Measurements from ENCODE around the gene ADAMTS17.

ADAMTS17 gene

GRCh38 chr15:100285641-100286295, 56.0 kb downstream of the ADAMTS17 start:
- Histone ChIP-seq H3K79me2 (no peaks in the 10 kb centered on the region), H3K9me3 (ENCODE audit: control insufficient read depth, low read length) (no peaks in the 10 kb centered on the region), H3K27me3 (ENCODE audit: control insufficient read depth, insufficient read depth, low read length) (no peaks in the 10 kb centered on the region), H3K9ac (no peak overlapping the region), H3K36me3 (ENCODE audit: control insufficient read depth, insufficient read depth, low read length) (no peaks in the 10 kb centered on the region), H3K4me2 (ENCODE audit: low read length) (no peak overlapping the region), H3K4me1 (no peaks in the 10 kb centered on the region), H3K4me3 (ENCODE audit: low read depth, low read length) (no peak overlapping the region), H2AFZ (no peak overlapping the region), H3K27ac (no peak overlapping the region)
- TF ChIP-seq CTCF (IDR thresholded peaks at IDR 0.05) = no peak

- Histone ChIP-seq H3K27ac (no peak overlapping the region), H3K9me3 (ENCODE audit: control insufficient read depth, low read length) (no peaks in the 10 kb centered on the region), H3K36me3 (ENCODE audit: control insufficient read depth, insufficient read depth, low read length) (no peaks in the 10 kb centered on the region), H3K9ac (no peak overlapping the region), H3K4me3 (ENCODE audit: low read depth, low read length) (no peak overlapping the region), H3K4me1 (no peaks in the 10 kb centered on the region), H3K79me2 (no peaks in the 10 kb centered on the region), H3K27me3 (ENCODE audit: control insufficient read depth, insufficient read depth, low read length) (no peaks in the 10 kb centered on the region), H3K4me2 (ENCODE audit: low read length) (no peak overlapping the region), H2AFZ (no peak overlapping the region)
- TF ChIP-seq CTCF (IDR thresholded peaks at IDR 0.05) = no peak
Observed at GRCh38 chr15:100284701-100285100, 57.1 kb downstream of the ADAMTS17 start.

GRCh38 chr15:100284191-100284590, 57.6 kb downstream of the ADAMTS17 start:
- H3K27me3 ChIP-seq (ENCODE audit: control insufficient read depth, insufficient read depth, low read length) = no peaks in the 10 kb centered on the region
- H3K79me2 ChIP-seq = no peaks in the 10 kb centered on the region
- no peaks in the 10 kb centered on the region for H3K36me3 ChIP-seq (ENCODE audit: control insufficient read depth, insufficient read depth, low read length)
- no peaks in the 10 kb centered on the region for H3K4me1 ChIP-seq
- TF ChIP-seq CTCF (IDR thresholded peaks at IDR 0.05) = no peak
- H2AFZ ChIP-seq = no peak overlapping the region
- no peak overlapping the region for H3K9ac ChIP-seq
- no peak overlapping the region for H3K4me2 ChIP-seq (ENCODE audit: low read length)
- H3K9me3 ChIP-seq (ENCODE audit: control insufficient read depth, low read length) = no peaks in the 10 kb centered on the region
- H3K4me3 ChIP-seq (ENCODE audit: low read depth, low read length) = no peak overlapping the region
- no peak overlapping the region for H3K27ac ChIP-seq

GRCh38 chr15:100281096-100281917, 60.5 kb downstream of the ADAMTS17 start:
- Histone ChIP-seq H3K79me2 (no peaks in the 10 kb centered on the region), H2AFZ (no peak overlapping the region), H3K9me3 (ENCODE audit: control insufficient read depth, low read length) (no peaks in the 10 kb centered on the region), H3K4me2 (ENCODE audit: low read length) (no peak overlapping the region), H3K36me3 (ENCODE audit: control insufficient read depth, insufficient read depth, low read length) (no peaks in the 10 kb centered on the region), H3K27me3 (ENCODE audit: control insufficient read depth, insufficient read depth, low read length) (no peaks in the 10 kb centered on the region), H3K4me1 (no peaks in the 10 kb centered on the region), H3K4me3 (ENCODE audit: low read depth, low read length) (no peak overlapping the region), H3K27ac (no peak overlapping the region), H3K9ac (no peak overlapping the region)
- TF ChIP-seq CTCF (IDR thresholded peaks at IDR 0.05) = no peak
